ENCODE results near the gene TBC1D13. TPM values are rescaled to one million over a fixed set of nuclear protein-coding genes. Genes with fewer than 3 reads are reported as not detected.
"Not testable (repeated sequence)": the region's sequence is repeated elsewhere in the genome, so short reads cannot be mapped to it uniquely, and the experiment has no call there.

TBC1D13 gene
- polyA plus RNA-seq, 2 donors, result 9.7 to 10.8 TPM

GRCh38 chr9:128841694-128842492 lies 54.8 kb downstream of the TBC1D13 start:
- 89 to 90% methylated on average over 12 of the region's 12 CpGs for WGBS, 2 donors
- H3K4me1 ChIP-seq (ENCODE audit: control insufficient read depth in 2 of 2, insufficient read depth in 2 of 2, low read length in 1 of 2), result peaks cover 0 to 11% of the 10 kb centered on the region in 2 donors
- peaks cover 0 to 9% of the 10 kb centered on the region in 2 donors for H3K36me3 ChIP-seq (ENCODE audit: control insufficient read depth in 2 of 2, insufficient read depth in 2 of 2, low read length in 1 of 2)
- H3K9me3 ChIP-seq (ENCODE audit: control insufficient read depth in 2 of 2, insufficient read depth in 1 of 2, low read depth in 1 of 2, low read length in 1 of 2), result no peaks in the 10 kb centered on the region
- no peak overlapping the region for H3K4me3 ChIP-seq (ENCODE audit: low read depth in 1 of 2, low read length in 2 of 2)
- H3K27ac ChIP-seq (ENCODE audit: low read depth in 2 of 2, low read length in 1 of 2), result no peak overlapping the region
- H3K27me3 ChIP-seq (ENCODE audit: control insufficient read depth in 1 of 2, insufficient read depth in 2 of 2, low read length in 2 of 2), result no peaks in the 10 kb centered on the region

GRCh38 chr9:128843171-128843570 lies 56.1 kb downstream of the TBC1D13 start:
- WGBS, 2 donors, result 91 to 95% methylated on average over 7 of the region's 7 CpGs
- H3K27me3 ChIP-seq (ENCODE audit: control insufficient read depth in 1 of 2, insufficient read depth in 2 of 2, low read length in 2 of 2); H3K9me3 ChIP-seq (ENCODE audit: control insufficient read depth in 2 of 2, insufficient read depth in 1 of 2, low read depth in 1 of 2, low read length in 1 of 2); H3K4me3 ChIP-seq (ENCODE audit: low read depth in 1 of 2, low read length in 2 of 2); H3K36me3 ChIP-seq (ENCODE audit: control insufficient read depth in 2 of 2, insufficient read depth in 2 of 2, low read length in 1 of 2); H3K27ac ChIP-seq (ENCODE audit: low read depth in 2 of 2, low read length in 1 of 2): not testable (repeated sequence)
- peaks cover 0 to 11% of the 10 kb centered on the region in 2 donors for H3K4me1 ChIP-seq (ENCODE audit: control insufficient read depth in 2 of 2, insufficient read depth in 2 of 2, low read length in 1 of 2)

DNA sequence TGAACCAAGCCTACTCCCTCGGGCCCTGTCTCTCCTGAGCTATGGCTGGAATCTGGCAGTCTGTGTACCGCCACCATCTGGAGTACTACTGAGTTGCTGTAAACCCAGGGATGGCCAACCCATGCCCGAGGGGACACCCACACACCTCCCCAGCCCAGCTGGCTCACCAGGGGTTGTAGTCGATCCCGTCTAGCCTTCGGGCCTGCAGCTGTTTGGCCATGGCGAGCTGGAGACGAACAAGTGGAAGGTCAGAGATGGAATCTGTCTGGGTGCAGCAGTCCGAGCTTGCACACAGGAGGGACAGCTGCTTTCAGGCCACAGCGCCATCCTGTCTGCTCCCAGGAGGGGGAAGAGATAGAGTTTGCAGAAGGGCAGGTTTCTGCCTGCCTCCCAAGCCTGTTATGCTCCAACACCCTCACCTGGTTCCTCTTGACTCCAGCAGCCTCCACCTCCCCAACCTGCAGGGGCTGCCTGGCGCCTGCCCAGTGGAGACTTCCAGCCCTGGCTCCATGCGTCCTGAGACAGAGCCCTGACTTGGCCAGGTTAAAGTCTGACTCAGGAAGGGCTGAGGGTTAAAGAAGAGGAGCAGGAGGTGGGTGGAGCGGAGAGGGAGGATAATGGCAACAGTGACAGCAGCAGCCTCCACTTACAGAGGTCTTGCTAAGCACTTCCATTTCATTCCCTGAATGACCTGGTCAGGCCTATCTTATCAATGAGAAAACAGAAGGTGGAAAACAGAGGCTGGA lies 58.3 kb downstream of the TBC1D13 start:
- peaks cover 0 to 3% of the 10 kb centered on the region in 2 donors for H3K36me3 ChIP-seq (ENCODE audit: control insufficient read depth in 2 of 2, insufficient read depth in 2 of 2, low read length in 1 of 2)
- no peaks in the 10 kb centered on the region for H3K27me3 ChIP-seq (ENCODE audit: control insufficient read depth in 1 of 2, insufficient read depth in 2 of 2, low read length in 2 of 2)
- H3K27ac ChIP-seq (ENCODE audit: low read depth in 2 of 2, low read length in 1 of 2), result peak overlapping the region; percentile 57 to 84
- H3K4me3 ChIP-seq (ENCODE audit: low read depth in 1 of 2, low read length in 2 of 2), result no peak overlapping the region
- H3K9me3 ChIP-seq (ENCODE audit: control insufficient read depth in 2 of 2, insufficient read depth in 1 of 2, low read depth in 1 of 2, low read length in 1 of 2), result no peaks in the 10 kb centered on the region
- H3K4me1 ChIP-seq (ENCODE audit: control insufficient read depth in 2 of 2, insufficient read depth in 2 of 2, low read length in 1 of 2), result peaks cover 0 to 11% of the 10 kb centered on the region in 2 donors
- WGBS, 2 donors, result 45 to 55% methylated on average over 13 of the region's 13 CpGs

DNA sequence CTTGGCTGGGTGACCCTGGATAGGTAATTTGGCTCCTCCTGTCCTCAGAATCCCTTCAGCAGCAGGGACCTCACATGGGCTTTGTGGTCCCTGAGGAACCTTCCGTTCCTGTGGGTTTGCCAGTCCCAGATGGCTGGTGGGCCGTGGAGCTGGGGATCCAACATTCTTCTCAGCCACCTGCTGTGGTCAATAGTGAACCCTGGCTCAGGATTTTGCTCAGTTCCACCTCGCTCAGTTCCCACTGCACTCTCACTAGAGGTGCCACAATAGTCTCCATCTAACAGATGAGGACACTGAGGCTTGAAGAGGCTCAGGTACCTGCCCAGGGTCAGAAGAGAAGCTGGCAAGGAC lies 59.6 kb downstream of the TBC1D13 start:
- Histone ChIP-seq H3K4me1 (ENCODE audit: control insufficient read depth in 2 of 2, insufficient read depth in 2 of 2, low read length in 1 of 2) (peaks cover 0 to 11% of the 10 kb centered on the region in 2 donors), H3K4me3 (ENCODE audit: low read depth in 1 of 2, low read length in 2 of 2) (no peak overlapping the region), H3K27ac (ENCODE audit: low read depth in 2 of 2, low read length in 1 of 2) (no peak overlapping the region), H3K9me3 (ENCODE audit: control insufficient read depth in 2 of 2, insufficient read depth in 1 of 2, low read depth in 1 of 2, low read length in 1 of 2) (peaks cover 0 to 3% of the 10 kb centered on the region in 2 donors), H3K27me3 (ENCODE audit: control insufficient read depth in 1 of 2, insufficient read depth in 2 of 2, low read length in 2 of 2) (no peaks in the 10 kb centered on the region), H3K36me3 (ENCODE audit: control insufficient read depth in 2 of 2, insufficient read depth in 2 of 2, low read length in 1 of 2) (peaks cover 0 to 3% of the 10 kb centered on the region in 2 donors)
- 92 to 95% methylated on average over 3 of the region's 3 CpGs for WGBS, 2 donors

GRCh38 chr9:128847803-128848202 lies 60.8 kb downstream of the TBC1D13 start:
- peaks cover 0 to 11% of the 10 kb centered on the region in 2 donors for H3K4me1 ChIP-seq (ENCODE audit: control insufficient read depth in 2 of 2, insufficient read depth in 2 of 2, low read length in 1 of 2)
- peaks cover 0 to 3% of the 10 kb centered on the region in 2 donors for H3K9me3 ChIP-seq (ENCODE audit: control insufficient read depth in 2 of 2, insufficient read depth in 1 of 2, low read depth in 1 of 2, low read length in 1 of 2)
- no peaks in the 10 kb centered on the region for H3K36me3 ChIP-seq (ENCODE audit: control insufficient read depth in 2 of 2, insufficient read depth in 2 of 2, low read length in 1 of 2)
- no peaks in the 10 kb centered on the region for H3K27me3 ChIP-seq (ENCODE audit: control insufficient read depth in 1 of 2, insufficient read depth in 2 of 2, low read length in 2 of 2)
- H3K27ac ChIP-seq (ENCODE audit: low read depth in 2 of 2, low read length in 1 of 2), result no peak overlapping the region
- WGBS, 2 donors, result 99 to 100% methylated on average over 1 of the region's 1 CpG
- no peak overlapping the region for H3K4me3 ChIP-seq (ENCODE audit: low read depth in 1 of 2, low read length in 2 of 2)

- 89 to 91% methylated on average over 10 of the region's 10 CpGs for WGBS, 2 donors
- H3K36me3 ChIP-seq (ENCODE audit: control insufficient read depth in 2 of 2, insufficient read depth in 2 of 2, low read length in 1 of 2); H3K4me1 ChIP-seq (ENCODE audit: control insufficient read depth in 2 of 2, insufficient read depth in 2 of 2, low read length in 1 of 2); H3K27me3 ChIP-seq (ENCODE audit: control insufficient read depth in 1 of 2, insufficient read depth in 2 of 2, low read length in 2 of 2); H3K27ac ChIP-seq (ENCODE audit: low read depth in 2 of 2, low read length in 1 of 2); H3K9me3 ChIP-seq (ENCODE audit: control insufficient read depth in 2 of 2, insufficient read depth in 1 of 2, low read depth in 1 of 2, low read length in 1 of 2); H3K4me3 ChIP-seq (ENCODE audit: low read depth in 1 of 2, low read length in 2 of 2): not testable (repeated sequence)
These were observed 64.0 kb downstream of the TBC1D13 start for GRCh38 chr9:128851024-128851423.

- not testable (repeated sequence) for H3K36me3 ChIP-seq (ENCODE audit: control insufficient read depth in 2 of 2, insufficient read depth in 2 of 2, low read length in 1 of 2); H3K27me3 ChIP-seq (ENCODE audit: control insufficient read depth in 1 of 2, insufficient read depth in 2 of 2, low read length in 2 of 2); H3K4me3 ChIP-seq (ENCODE audit: low read depth in 1 of 2, low read length in 2 of 2); H3K4me1 ChIP-seq (ENCODE audit: control insufficient read depth in 2 of 2, insufficient read depth in 2 of 2, low read length in 1 of 2); H3K9me3 ChIP-seq (ENCODE audit: control insufficient read depth in 2 of 2, insufficient read depth in 1 of 2, low read depth in 1 of 2, low read length in 1 of 2); H3K27ac ChIP-seq (ENCODE audit: low read depth in 2 of 2, low read length in 1 of 2)
- WGBS, 2 donors, result 71 to 72% methylated on average over 10 of the region's 10 CpGs
These were observed 64.9 kb downstream of the TBC1D13 start for GRCh38 chr9:128851779-128852600.

DNA sequence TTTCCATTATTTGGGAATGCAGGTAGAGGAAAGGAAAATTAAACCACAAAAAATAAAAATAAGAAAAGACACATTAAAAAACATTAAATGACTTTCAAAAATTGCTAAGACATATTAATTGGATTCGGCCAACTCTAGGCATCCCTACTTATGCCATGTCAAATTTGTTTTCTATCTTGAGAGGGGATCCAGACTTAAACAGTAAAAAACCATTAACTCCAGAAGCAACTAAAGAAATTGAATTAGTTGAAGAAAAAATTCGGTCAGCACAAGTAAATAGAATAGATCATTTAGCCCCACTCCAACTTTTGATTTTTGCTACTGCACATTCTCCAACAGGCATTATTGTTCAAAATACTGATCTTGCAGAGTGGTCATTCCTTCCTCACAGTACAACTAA lies 65.6 kb downstream of the TBC1D13 start:
- not testable (repeated sequence) for H3K4me1 ChIP-seq (ENCODE audit: control insufficient read depth in 2 of 2, insufficient read depth in 2 of 2, low read length in 1 of 2); H3K4me3 ChIP-seq (ENCODE audit: low read depth in 1 of 2, low read length in 2 of 2); H3K36me3 ChIP-seq (ENCODE audit: control insufficient read depth in 2 of 2, insufficient read depth in 2 of 2, low read length in 1 of 2); H3K9me3 ChIP-seq (ENCODE audit: control insufficient read depth in 2 of 2, insufficient read depth in 1 of 2, low read depth in 1 of 2, low read length in 1 of 2); H3K27ac ChIP-seq (ENCODE audit: low read depth in 2 of 2, low read length in 1 of 2); H3K27me3 ChIP-seq (ENCODE audit: control insufficient read depth in 1 of 2, insufficient read depth in 2 of 2, low read length in 2 of 2)
- 80 to 85% methylated on average over 2 of the region's 2 CpGs for WGBS, 2 donors

DNA sequence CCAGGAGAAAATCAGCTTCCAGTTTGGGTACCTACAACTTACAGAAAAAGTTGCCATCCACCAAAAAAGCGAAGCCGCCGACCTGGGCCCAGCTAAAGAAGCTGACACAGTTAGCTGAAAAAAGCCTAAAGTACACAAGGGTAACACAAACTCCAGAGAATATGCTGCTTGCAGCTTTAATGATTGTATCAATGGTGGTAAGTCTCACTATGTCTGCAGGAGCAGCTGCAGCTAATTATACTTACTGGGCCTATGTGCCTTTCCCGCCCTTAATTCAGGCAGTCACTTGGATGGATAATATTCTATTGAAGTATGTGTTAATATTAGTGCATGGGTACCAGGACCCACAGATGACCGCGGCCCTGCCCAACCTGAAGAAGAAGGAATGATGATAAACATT lies 67.4 kb downstream of the TBC1D13 start:
- not testable (repeated sequence) for H3K4me3 ChIP-seq (ENCODE audit: low read depth in 1 of 2, low read length in 2 of 2); H3K27me3 ChIP-seq (ENCODE audit: control insufficient read depth in 1 of 2, insufficient read depth in 2 of 2, low read length in 2 of 2); H3K4me1 ChIP-seq (ENCODE audit: control insufficient read depth in 2 of 2, insufficient read depth in 2 of 2, low read length in 1 of 2); H3K36me3 ChIP-seq (ENCODE audit: control insufficient read depth in 2 of 2, insufficient read depth in 2 of 2, low read length in 1 of 2); H3K9me3 ChIP-seq (ENCODE audit: control insufficient read depth in 2 of 2, insufficient read depth in 1 of 2, low read depth in 1 of 2, low read length in 1 of 2); H3K27ac ChIP-seq (ENCODE audit: low read depth in 2 of 2, low read length in 1 of 2)
- WGBS, 2 donors, result 93 to 95% methylated on average over 6 of the region's 6 CpGs
